DOHH2 (cell line): Measurements from ENCODE around the gene ATAT1.

Source experiments
- CTCF ChIP-seq: fragments of 200-600 bp; sonication (generic); IDR thresholded peaks from one replicate; pipeline ENCODE4 v1.5.1; 2014; ENCODE audit warnings: antibody characterized with exemption, mild to moderate bottlenecking, low read depth, low read length; ENCODE audit not compliant: poor library complexity, severe bottlenecking
- EZH2phosphoT487 ChIP-seq: fragments of 200-600 bp; sonication (generic); IDR thresholded peaks from 2 replicates; pipeline ENCODE4 v1.6.1; 2017; ENCODE audit warnings: borderline replicate concordance, mild to moderate bottlenecking, antibody characterized with exemption, low read length, moderate library complexity, mixed read lengths

GRCh38 chr6:30610065-30610464 is 16.6 kb upstream of the ATAT1 start:
- no peak for TF ChIP-seq CTCF
- no peak for TF ChIP-seq EZH2phosphoT487
